ENCODE results near the gene OVCH1.

Gene OVCH1

DNA sequence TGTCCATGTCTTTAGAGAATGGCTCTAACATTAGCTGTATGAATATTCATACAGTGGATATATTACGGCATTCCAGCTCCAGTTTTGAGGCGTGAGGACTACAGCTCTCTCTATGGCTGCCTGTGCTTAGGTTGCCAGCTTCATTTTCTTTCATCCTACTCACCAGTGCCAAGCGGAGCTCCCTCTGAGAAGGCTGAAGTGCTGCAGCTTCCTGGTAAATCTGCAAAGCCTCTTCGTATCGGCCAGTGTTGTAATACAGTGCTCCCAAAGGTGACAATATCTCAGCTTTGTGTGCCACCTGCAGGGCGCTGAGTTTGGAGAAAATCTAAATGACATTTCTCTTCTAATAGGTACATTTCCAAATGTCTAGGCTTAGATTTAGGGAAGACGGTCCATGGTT, 19.8 kb upstream of the OVCH1 start:
- no peaks in the 10 kb centered on the region for H3K9me3 ChIP-seq (ENCODE audit: control insufficient read depth, low read length)
- no peaks in the 10 kb centered on the region for H3K79me2 ChIP-seq
- H3K36me3 ChIP-seq (ENCODE audit: control insufficient read depth, insufficient read depth, low read length): no peaks in the 10 kb centered on the region
- peaks cover 2% of the 10 kb centered on the region for H3K4me1 ChIP-seq
- H3K27ac ChIP-seq: no peak overlapping the region
- TF ChIP-seq, protein P1, sequence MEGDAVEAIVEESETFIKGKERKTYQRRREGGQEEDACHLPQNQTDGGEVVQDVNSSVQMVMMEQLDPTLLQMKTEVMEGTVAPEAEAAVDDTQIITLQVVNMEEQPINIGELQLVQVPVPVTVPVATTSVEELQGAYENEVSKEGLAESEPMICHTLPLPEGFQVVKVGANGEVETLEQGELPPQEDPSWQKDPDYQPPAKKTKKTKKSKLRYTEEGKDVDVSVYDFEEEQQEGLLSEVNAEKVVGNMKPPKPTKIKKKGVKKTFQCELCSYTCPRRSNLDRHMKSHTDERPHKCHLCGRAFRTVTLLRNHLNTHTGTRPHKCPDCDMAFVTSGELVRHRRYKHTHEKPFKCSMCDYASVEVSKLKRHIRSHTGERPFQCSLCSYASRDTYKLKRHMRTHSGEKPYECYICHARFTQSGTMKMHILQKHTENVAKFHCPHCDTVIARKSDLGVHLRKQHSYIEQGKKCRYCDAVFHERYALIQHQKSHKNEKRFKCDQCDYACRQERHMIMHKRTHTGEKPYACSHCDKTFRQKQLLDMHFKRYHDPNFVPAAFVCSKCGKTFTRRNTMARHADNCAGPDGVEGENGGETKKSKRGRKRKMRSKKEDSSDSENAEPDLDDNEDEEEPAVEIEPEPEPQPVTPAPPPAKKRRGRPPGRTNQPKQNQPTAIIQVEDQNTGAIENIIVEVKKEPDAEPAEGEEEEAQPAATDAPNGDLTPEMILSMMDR (IDR thresholded peaks at IDR 0.05): no peak
- H3K4me2 ChIP-seq (ENCODE audit: low read length): no peak overlapping the region
- no peak overlapping the region for H2AFZ ChIP-seq
- no peak overlapping the region for H3K4me3 ChIP-seq (ENCODE audit: low read depth, low read length)
- H3K9ac ChIP-seq: no peak overlapping the region
- no peaks in the 10 kb centered on the region for H3K27me3 ChIP-seq (ENCODE audit: control insufficient read depth, insufficient read depth, low read length)

DNA sequence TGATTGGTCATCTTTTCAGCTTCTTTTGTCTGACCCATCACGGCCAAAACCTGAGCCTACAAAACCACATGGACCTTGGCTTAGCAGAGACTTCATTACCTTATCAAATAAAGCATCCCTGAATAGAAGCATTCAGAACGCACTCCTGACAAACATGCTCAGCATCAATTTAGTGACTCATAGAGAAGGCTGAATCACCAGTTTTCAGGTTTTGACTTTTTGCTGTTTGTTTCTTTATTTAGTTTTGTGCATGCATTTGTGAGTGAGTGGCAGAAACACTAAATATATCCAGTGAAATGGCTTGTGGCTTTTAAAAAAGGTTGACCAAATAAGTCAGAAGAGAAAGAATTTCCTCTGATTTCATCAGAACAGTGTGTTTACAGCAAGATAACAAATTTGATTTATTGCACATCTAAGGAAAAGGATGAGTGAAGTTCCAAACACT, 19.0 kb upstream of the OVCH1 start:
- Histone ChIP-seq H3K27me3 (ENCODE audit: control insufficient read depth, insufficient read depth, low read length) (no peaks in the 10 kb centered on the region), H3K9me3 (ENCODE audit: control insufficient read depth, low read length) (no peaks in the 10 kb centered on the region), H3K9ac (no peak overlapping the region), H3K27ac (no peak overlapping the region), H2AFZ (no peak overlapping the region), H3K79me2 (no peaks in the 10 kb centered on the region), H3K4me1 (peaks cover 2% of the 10 kb centered on the region), H3K4me2 (ENCODE audit: low read length) (no peak overlapping the region), H3K36me3 (ENCODE audit: control insufficient read depth, insufficient read depth, low read length) (no peaks in the 10 kb centered on the region), H3K4me3 (ENCODE audit: low read depth, low read length) (no peak overlapping the region)
- TF ChIP-seq, protein P1 (IDR thresholded peaks at IDR 0.05): no peak

GRCh38 chr12:29510591-29511185, 13.2 kb upstream of the OVCH1 start:
- TF ChIP-seq, protein P1 (IDR thresholded peaks at IDR 0.05): no peak
- H3K27me3 ChIP-seq (ENCODE audit: control insufficient read depth, insufficient read depth, low read length): no peaks in the 10 kb centered on the region
- no peaks in the 10 kb centered on the region for H3K79me2 ChIP-seq
- no peaks in the 10 kb centered on the region for H3K4me1 ChIP-seq
- no peak overlapping the region for H3K4me2 ChIP-seq (ENCODE audit: low read length)
- H3K4me3 ChIP-seq (ENCODE audit: low read depth, low read length): no peak overlapping the region
- H3K9ac ChIP-seq: no peak overlapping the region
- H3K9me3 ChIP-seq (ENCODE audit: control insufficient read depth, low read length): no peaks in the 10 kb centered on the region
- no peaks in the 10 kb centered on the region for H3K36me3 ChIP-seq (ENCODE audit: control insufficient read depth, insufficient read depth, low read length)
- no peak overlapping the region for H3K27ac ChIP-seq
- no peak overlapping the region for H2AFZ ChIP-seq

- Histone ChIP-seq H3K4me2 (ENCODE audit: low read length) (no peak overlapping the region), H3K4me3 (ENCODE audit: low read depth, low read length) (no peak overlapping the region), H3K36me3 (ENCODE audit: control insufficient read depth, insufficient read depth, low read length) (no peaks in the 10 kb centered on the region), H3K79me2 (no peaks in the 10 kb centered on the region), H2AFZ (no peak overlapping the region), H3K4me1 (no peaks in the 10 kb centered on the region), H3K27me3 (ENCODE audit: control insufficient read depth, insufficient read depth, low read length) (no peaks in the 10 kb centered on the region), H3K9me3 (ENCODE audit: control insufficient read depth, low read length) (no peaks in the 10 kb centered on the region), H3K9ac (no peak overlapping the region), H3K27ac (no peak overlapping the region)
- TF ChIP-seq, protein P1 (IDR thresholded peaks at IDR 0.05): no peak
These were observed 12.0 kb upstream of the OVCH1 start for GRCh38 chr12:29509503-29509902.

- Histone ChIP-seq H3K36me3 (ENCODE audit: control insufficient read depth, insufficient read depth, low read length) (no peaks in the 10 kb centered on the region), H3K4me3 (ENCODE audit: low read depth, low read length) (no peak overlapping the region), H3K4me2 (ENCODE audit: low read length) (no peak overlapping the region), H3K27ac (no peak overlapping the region), H3K9me3 (ENCODE audit: control insufficient read depth, low read length) (no peaks in the 10 kb centered on the region), H2AFZ (no peak overlapping the region), H3K79me2 (no peaks in the 10 kb centered on the region), H3K27me3 (ENCODE audit: control insufficient read depth, insufficient read depth, low read length) (no peaks in the 10 kb centered on the region), H3K4me1 (no peaks in the 10 kb centered on the region), H3K9ac (no peak overlapping the region)
- TF ChIP-seq, protein P1 (IDR thresholded peaks at IDR 0.05): no peak
These were observed 11.5 kb upstream of the OVCH1 start for GRCh38 chr12:29508949-29509348.

Measured in parathyroid adenoma (tissue), 2 donors.